Tibial nerve (tissue), 4 donors: ENCODE measurements around the gene CKMT2.

Experiments
- EP300 ChIP-seq, 2 donors: sonication (generic); formaldehyde crosslinking; IDR thresholded peaks; one replicate each; pipeline ENCODE4 v1.6.1; 2017; ENCODE audit warnings: antibody characterized with exemption in 2 of 2, mild to moderate bottlenecking in 1 of 2
- POLR2A ChIP-seq, 2 donors: fragments of 450-650 bp; IDR thresholded peaks; one replicate each; pipeline ENCODE4 v1.6.1; 2017; ENCODE audit warnings: antibody characterized with exemption in 2 of 2, mild to moderate bottlenecking in 2 of 2, moderate library complexity in 2 of 2
- TF ChIP-seq, protein P1 (sequence below), 5 experiments: fragments of 200-600 bp in 3 of 5; fragments of 450-650 bp in 2 of 5; sonication (generic) in 3 of 5; IDR thresholded peaks; one replicate each; pipeline ENCODE4 v1.5.1; 2016 to 2019; ENCODE audit warnings: antibody characterized with exemption in 5 of 5, mild to moderate bottlenecking in 3 of 5, moderate library complexity in 2 of 5

DNA sequence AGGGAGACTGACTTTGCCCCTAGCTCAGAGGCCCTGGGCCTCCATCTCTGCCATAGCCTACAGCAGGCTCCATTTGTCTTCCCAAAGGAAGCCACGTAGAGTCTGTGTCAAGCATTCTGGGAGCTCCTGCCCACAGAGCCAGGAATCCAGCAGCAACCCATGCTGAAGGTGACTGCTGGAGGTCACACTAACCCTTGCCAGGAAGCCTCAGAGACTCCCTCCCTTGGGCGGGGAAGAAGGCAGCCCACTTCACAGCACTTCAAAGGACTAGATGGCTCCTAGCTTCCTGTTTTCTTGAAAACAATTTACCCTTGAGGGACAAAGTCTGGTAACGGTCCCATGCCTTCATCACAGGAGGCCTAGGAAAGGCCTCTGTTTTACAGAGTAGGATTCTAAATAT lies 1.7 kb downstream of the CKMT2 start:
- no peak for TF ChIP-seq POLR2A (IDR thresholded peaks at IDR 0.05)
- TF ChIP-seq, protein P1, sequence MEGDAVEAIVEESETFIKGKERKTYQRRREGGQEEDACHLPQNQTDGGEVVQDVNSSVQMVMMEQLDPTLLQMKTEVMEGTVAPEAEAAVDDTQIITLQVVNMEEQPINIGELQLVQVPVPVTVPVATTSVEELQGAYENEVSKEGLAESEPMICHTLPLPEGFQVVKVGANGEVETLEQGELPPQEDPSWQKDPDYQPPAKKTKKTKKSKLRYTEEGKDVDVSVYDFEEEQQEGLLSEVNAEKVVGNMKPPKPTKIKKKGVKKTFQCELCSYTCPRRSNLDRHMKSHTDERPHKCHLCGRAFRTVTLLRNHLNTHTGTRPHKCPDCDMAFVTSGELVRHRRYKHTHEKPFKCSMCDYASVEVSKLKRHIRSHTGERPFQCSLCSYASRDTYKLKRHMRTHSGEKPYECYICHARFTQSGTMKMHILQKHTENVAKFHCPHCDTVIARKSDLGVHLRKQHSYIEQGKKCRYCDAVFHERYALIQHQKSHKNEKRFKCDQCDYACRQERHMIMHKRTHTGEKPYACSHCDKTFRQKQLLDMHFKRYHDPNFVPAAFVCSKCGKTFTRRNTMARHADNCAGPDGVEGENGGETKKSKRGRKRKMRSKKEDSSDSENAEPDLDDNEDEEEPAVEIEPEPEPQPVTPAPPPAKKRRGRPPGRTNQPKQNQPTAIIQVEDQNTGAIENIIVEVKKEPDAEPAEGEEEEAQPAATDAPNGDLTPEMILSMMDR (IDR thresholded peaks at IDR 0.05) = no peak
- no peak for TF ChIP-seq EP300 (IDR thresholded peaks at IDR 0.05)
